Activated naive CD8-positive, alpha-beta T cell treated with anti-CD3 and anti-CD28 coated beads for 36 hours (primary cell): Measurements from ENCODE around the gene OR2D2. TPM values are rescaled to one million over a fixed set of nuclear protein-coding genes. Genes with fewer than 3 reads are reported as not detected.
"Not testable (repeated sequence)": the region's sequence is repeated elsewhere in the genome, so short reads cannot be mapped to it uniquely, and the experiment has no call there.

Experiments used
- DNase-seq: peaks from one replicate; pipeline ENCODE4 v3.0.0; 2021
- H3K27ac Mint-ChIP-seq: one replicate; pipeline ENCODE4 v1.8.0; 2022; ENCODE audit warnings: mild to moderate bottlenecking, moderate library complexity, mixed read lengths
- H3K27me3 Mint-ChIP-seq: one replicate; pipeline ENCODE4 v1.8.0; 2022; ENCODE audit warnings: mild to moderate bottlenecking, mixed read lengths
- H3K36me3 Mint-ChIP-seq: one replicate; pipeline ENCODE4 v1.8.0; 2021; ENCODE audit warnings: mild to moderate bottlenecking, mixed read lengths
- H3K4me1 Mint-ChIP-seq: one replicate; pipeline ENCODE4 v1.8.0; 2021; ENCODE audit warnings: mixed read lengths
- H3K4me3 Mint-ChIP-seq: one replicate; pipeline ENCODE4 v1.8.0; 2022; ENCODE audit warnings: mild to moderate bottlenecking, moderate library complexity, mixed read lengths
- H3K9me3 Mint-ChIP-seq: one replicate; pipeline ENCODE4 v1.8.0; 2022; ENCODE audit warnings: mixed read lengths
- total RNA-seq, 2 experiments: library from RNA; stranded (reverse); gene quantifications; one replicate each; pipeline ENCODE4 v1.2.3, GENCODE V29; 2021

The OR2D2 gene
- total RNA-seq, 2 experiments from 2014 or later = not detected

- not testable (repeated sequence) for H3K27ac Mint-ChIP-seq, H3K36me3 Mint-ChIP-seq, H3K27me3 Mint-ChIP-seq, H3K4me3 Mint-ChIP-seq, DNase-seq, H3K4me1 Mint-ChIP-seq
- H3K9me3 Mint-ChIP-seq = peaks cover 15% of the 10 kb centered on the region
Measured at GRCh38 chr11:6854801-6855200, 37.5 kb downstream of the OR2D2 start.

- peaks cover 5% of the 10 kb centered on the region for H3K27me3 Mint-ChIP-seq
- H3K27ac Mint-ChIP-seq = no peak overlapping the region
- H3K36me3 Mint-ChIP-seq = peaks cover 5% of the 10 kb centered on the region
- no peaks in the 10 kb centered on the region for H3K4me1 Mint-ChIP-seq
- H3K9me3 Mint-ChIP-seq = peaks cover 13% of the 10 kb centered on the region
- DNase-seq = no peak
- no peak overlapping the region for H3K4me3 Mint-ChIP-seq
Measured at GRCh38 chr11:6850526-6850925, 41.8 kb downstream of the OR2D2 start.

GRCh38 chr11:6845383-6845782 is 46.9 kb downstream of the OR2D2 start, which contains the start of gene OR10A5:
Gene OR10A5, plus strand, starts transcription at chr11:6845683. Its CDS starts 0 bp downstream, at chr11:6845683.
- Mint-ChIP-seq H3K27me3 (peaks cover 5% of the 10 kb centered on the region), H3K4me1 (no peaks in the 10 kb centered on the region), H3K36me3 (no peaks in the 10 kb centered on the region), H3K4me3 (no peak within 1 kb of the TSS), H3K27ac (no peak within 1 kb of the TSS), H3K9me3 (no peaks in the 10 kb centered on the region)
- DNase-seq = no peak

DNA sequence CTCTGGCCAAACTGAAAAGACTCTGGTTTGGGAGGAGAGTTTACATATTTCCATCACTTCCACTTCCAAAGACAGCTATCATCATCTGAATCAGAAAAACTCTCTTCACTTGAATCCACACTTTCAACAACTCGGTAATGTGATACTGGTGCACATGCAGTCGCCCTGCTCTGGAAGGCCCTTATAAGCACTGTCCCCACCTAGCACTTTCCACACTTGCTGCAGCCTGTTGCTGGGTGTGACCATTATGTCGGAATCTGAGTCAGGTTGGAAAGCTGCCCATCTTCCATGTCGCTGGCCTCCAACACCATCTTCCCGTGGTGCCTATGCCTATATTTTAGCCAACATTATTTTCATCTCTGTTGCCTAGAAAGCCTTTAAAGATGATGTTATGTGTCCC is 47.9 kb downstream of the OR2D2 start:
- no peak for DNase-seq
- no peaks in the 10 kb centered on the region for H3K9me3 Mint-ChIP-seq
- no peaks in the 10 kb centered on the region for H3K4me1 Mint-ChIP-seq
- H3K27ac Mint-ChIP-seq = no peak overlapping the region
- H3K36me3 Mint-ChIP-seq = no peaks in the 10 kb centered on the region
- no peak overlapping the region for H3K4me3 Mint-ChIP-seq
- H3K27me3 Mint-ChIP-seq = peaks cover 5% of the 10 kb centered on the region

GRCh38 chr11:6843670-6844069 is 48.6 kb downstream of the OR2D2 start:
- Mint-ChIP-seq H3K9me3 (no peaks in the 10 kb centered on the region), H3K36me3 (no peaks in the 10 kb centered on the region), H3K4me3 (no peak overlapping the region), H3K27me3 (peaks cover 5% of the 10 kb centered on the region), H3K4me1 (no peaks in the 10 kb centered on the region), H3K27ac (no peak overlapping the region)
- DNase-seq = no peak

- no peak overlapping the region for H3K4me3 Mint-ChIP-seq
- H3K27ac Mint-ChIP-seq = no peak overlapping the region
- no peaks in the 10 kb centered on the region for H3K9me3 Mint-ChIP-seq
Measured at GRCh38 chr11:6841694-6842093, 50.6 kb downstream of the OR2D2 start.

More at GRCh38 chr11:6841694-6842093, 50.6 kb downstream of the OR2D2 start:
- H3K36me3 Mint-ChIP-seq = no peaks in the 10 kb centered on the region
- no peak for DNase-seq
- no peaks in the 10 kb centered on the region for H3K4me1 Mint-ChIP-seq
- H3K27me3 Mint-ChIP-seq = peaks cover 5% of the 10 kb centered on the region

Other genes with a start within 250 kb of the OR2D2 start
- gene DCHS1, start 236.7 kb downstream of the OR2D2 start, total RNA-seq = 1 to 10 TPM; 1.3 to 1.4 TPM
- 100 to 1,000 TPM; 141 to 143 TPM for gene MRPL17, start 209.2 kb downstream of the OR2D2 start, total RNA-seq
- under 1 TPM; 0.08 to 0.18 TPM for gene OR2AG2, start 120.5 kb downstream of the OR2D2 start, total RNA-seq
- gene OR2AG1, start 109.5 kb downstream of the OR2D2 start, total RNA-seq = not detected
- gene OR6A2, start 92.8 kb downstream of the OR2D2 start, total RNA-seq = under 1 TPM; 0.04 to 0.10 TPM
- not detected for gene OR10A5, start 46.8 kb downstream of the OR2D2 start, total RNA-seq
- gene OR10A2, start 29.4 kb downstream of the OR2D2 start, total RNA-seq = not detected
- not detected for gene OR10A4, start 15.9 kb downstream of the OR2D2 start, total RNA-seq
- gene OR2D3, start 28.5 kb upstream of the OR2D2 start, total RNA-seq = not detected
- 1 to 10 TPM; 2.4 to 2.5 TPM for gene ZNF215, start 33.9 kb upstream of the OR2D2 start, total RNA-seq
- not detected for gene ZNF214, start 127.8 kb upstream of the OR2D2 start, total RNA-seq
- under 1 TPM in 1 of 2 experiments, not detected in 1; 0.08 TPM for gene NLRP14, start 128.0 kb upstream of the OR2D2 start, total RNA-seq
- not detected for gene RBMXL2, start 196.5 kb upstream of the OR2D2 start, total RNA-seq